ENCODE data around the gene RAB5A. TPM values are rescaled to one million over a fixed set of nuclear protein-coding genes. Genes with fewer than 3 reads are reported as not detected.

RAB5A gene
- total RNA-seq, 2 experiments from 2014 or later, result 24.5 to 39.2 TPM

DNA sequence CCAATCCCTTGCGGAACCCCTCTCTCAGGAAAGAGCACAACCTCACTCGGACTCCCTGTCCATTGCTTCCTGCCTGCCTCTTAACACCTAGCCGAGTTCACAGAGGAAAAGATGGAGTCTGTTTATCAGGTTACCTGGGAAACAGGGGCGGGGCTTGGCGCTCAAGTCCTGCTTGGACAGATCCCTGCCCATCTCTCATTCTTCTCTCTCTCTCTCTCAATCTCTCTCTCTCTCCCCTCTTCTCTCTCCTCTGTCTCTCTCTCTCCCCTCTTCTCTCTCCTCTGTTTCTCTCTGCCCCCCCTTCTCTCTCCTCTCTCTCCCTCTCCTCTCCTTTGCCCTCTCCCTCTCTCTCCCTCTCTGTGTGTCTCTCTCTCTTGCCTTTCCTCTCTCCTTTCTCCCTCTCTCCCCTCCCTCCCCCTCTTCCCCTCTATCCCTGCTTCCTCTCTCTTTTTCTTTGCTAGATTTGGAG lies 12.8 kb upstream of the RAB5A start, which contains the start of gene EFHB:
TSS of gene EFHB (minus strand) at position 120 of the 469 bp plus-strand sequence. CDS start 199 bp downstream, outside the sequence.
- ChIA-PET CTCF (ENCODE audit: unreplicated experiment) (no interaction called here), POLR2A (no interaction called here)

DNA sequence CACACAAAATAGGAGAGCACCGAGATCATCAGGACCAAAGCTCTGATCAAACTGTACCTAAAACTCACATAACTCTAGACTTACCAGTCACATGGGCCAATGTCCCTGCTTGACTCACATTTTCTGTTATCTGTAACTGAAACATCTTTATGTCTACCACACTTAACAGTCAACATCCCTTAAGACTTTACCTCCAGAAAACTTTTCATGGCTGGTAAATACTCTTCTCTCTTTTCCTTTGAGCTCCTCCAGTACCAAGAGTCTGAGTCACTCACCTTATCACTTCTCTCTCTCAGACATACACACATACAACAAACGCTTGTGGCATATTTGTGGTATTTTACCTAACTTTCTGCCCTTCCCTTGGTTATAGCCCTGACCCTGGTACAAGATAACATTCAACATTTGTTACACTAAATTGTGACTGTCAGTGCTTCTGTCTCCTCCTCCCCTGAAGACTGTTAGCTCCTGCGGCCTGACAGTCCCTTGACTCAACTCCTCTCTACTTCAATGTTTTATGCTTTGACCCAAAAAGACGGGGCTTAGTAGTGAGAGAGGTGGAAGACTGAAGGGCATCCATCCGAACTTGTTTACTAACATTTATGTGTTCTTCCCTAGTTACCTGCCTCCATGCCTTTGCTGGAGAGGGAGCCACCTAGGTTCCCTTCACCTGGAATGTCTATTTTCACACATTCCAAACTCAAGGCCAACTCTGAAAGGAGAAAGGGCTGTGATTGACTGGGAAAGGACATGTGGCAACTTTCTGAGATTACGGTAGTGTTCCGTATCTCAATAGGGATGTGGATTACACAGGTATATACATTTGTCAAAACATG lies 9.2 kb upstream of the RAB5A start:
- Histone ChIP-seq H3K27ac (ENCODE audit: low read depth, low read length, poor library complexity, severe bottlenecking) (no peak overlapping the region), H3K36me3 (ENCODE audit: insufficient read depth, low read length) (no peaks in the 10 kb centered on the region), H4K20me1 (ENCODE audit: insufficient read depth, low read length) (no peaks in the 10 kb centered on the region), H2AFZ (ENCODE audit: low read length) (no peak overlapping the region), H3K9me2 (ENCODE audit: insufficient read depth, low read length) (no peaks in the 10 kb centered on the region), H3K4me1 (ENCODE audit: insufficient read depth, low read length, poor library complexity, severe bottlenecking) (no peaks in the 10 kb centered on the region), H3K4me3 (ENCODE audit: low read depth, low read length, poor library complexity, severe bottlenecking) (no peak overlapping the region), H3K79me2 (ENCODE audit: insufficient read depth, low read depth, low read length) (no peaks in the 10 kb centered on the region), H3K9me3 (ENCODE audit: low read length) (no peaks in the 10 kb centered on the region), H3K4me2 (ENCODE audit: low read length) (no peak overlapping the region)
- ChIA-PET CTCF (ENCODE audit: unreplicated experiment) (no interaction called here), POLR2A (interaction anchor here (0.5 to 1.0 kb wide), 2 partner anchors 15 to 88 kb away, joined by 3 read pairs; no protein-coding TSS in a partner anchor)
- no peak for DNase-seq (ENCODE audit: low spot score)
- BruUV-seq (replicated peaks), result no TSS peak
- TF ChIP-seq, protein P1, sequence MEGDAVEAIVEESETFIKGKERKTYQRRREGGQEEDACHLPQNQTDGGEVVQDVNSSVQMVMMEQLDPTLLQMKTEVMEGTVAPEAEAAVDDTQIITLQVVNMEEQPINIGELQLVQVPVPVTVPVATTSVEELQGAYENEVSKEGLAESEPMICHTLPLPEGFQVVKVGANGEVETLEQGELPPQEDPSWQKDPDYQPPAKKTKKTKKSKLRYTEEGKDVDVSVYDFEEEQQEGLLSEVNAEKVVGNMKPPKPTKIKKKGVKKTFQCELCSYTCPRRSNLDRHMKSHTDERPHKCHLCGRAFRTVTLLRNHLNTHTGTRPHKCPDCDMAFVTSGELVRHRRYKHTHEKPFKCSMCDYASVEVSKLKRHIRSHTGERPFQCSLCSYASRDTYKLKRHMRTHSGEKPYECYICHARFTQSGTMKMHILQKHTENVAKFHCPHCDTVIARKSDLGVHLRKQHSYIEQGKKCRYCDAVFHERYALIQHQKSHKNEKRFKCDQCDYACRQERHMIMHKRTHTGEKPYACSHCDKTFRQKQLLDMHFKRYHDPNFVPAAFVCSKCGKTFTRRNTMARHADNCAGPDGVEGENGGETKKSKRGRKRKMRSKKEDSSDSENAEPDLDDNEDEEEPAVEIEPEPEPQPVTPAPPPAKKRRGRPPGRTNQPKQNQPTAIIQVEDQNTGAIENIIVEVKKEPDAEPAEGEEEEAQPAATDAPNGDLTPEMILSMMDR (conservative IDR thresholded peaks at IDR 0.05; ENCODE audit: low read length), result no peak
- TF ChIP-seq EZH2phosphoT487 (IDR thresholded peaks at IDR 0.05; ENCODE audit: borderline replicate concordance, low read depth, low read length), result no peak
- intact Hi-C loops (cut with micrococcal nuclease; ENCODE audit: unreplicated experiment), result no loop called here

More for the DNA sequence above, 12.8 kb upstream of the RAB5A start, which contains the start of gene EFHB:
- intact Hi-C loops (cut with micrococcal nuclease; ENCODE audit: unreplicated experiment), result no loop called here
- Histone ChIP-seq H4K20me1 (ENCODE audit: insufficient read depth, low read length) (no peaks in the 10 kb centered on the region), H3K27ac (ENCODE audit: low read depth, low read length, poor library complexity, severe bottlenecking) (no peak within 1 kb of the TSS), H3K9me3 (ENCODE audit: low read length) (no peaks in the 10 kb centered on the region), H2AFZ (ENCODE audit: low read length) (no peak within 1 kb of the TSS), H3K9me2 (ENCODE audit: insufficient read depth, low read length) (no peaks in the 10 kb centered on the region), H3K4me2 (ENCODE audit: low read length) (no peak within 1 kb of the TSS), H3K4me1 (ENCODE audit: insufficient read depth, low read length, poor library complexity, severe bottlenecking) (no peaks in the 10 kb centered on the region), H3K79me2 (ENCODE audit: insufficient read depth, low read depth, low read length) (no peaks in the 10 kb centered on the region), H3K36me3 (ENCODE audit: insufficient read depth, low read length) (no peaks in the 10 kb centered on the region), H3K4me3 (ENCODE audit: low read depth, low read length, poor library complexity, severe bottlenecking) (no peak within 1 kb of the TSS)
- DNase-seq (ENCODE audit: low spot score), result no peak
- BruUV-seq (replicated peaks), result no TSS peak
- TF ChIP-seq, protein P1 (conservative IDR thresholded peaks at IDR 0.05; ENCODE audit: low read length), result no peak
- TF ChIP-seq EZH2phosphoT487 (IDR thresholded peaks at IDR 0.05; ENCODE audit: borderline replicate concordance, low read depth, low read length), result no peak

DNA sequence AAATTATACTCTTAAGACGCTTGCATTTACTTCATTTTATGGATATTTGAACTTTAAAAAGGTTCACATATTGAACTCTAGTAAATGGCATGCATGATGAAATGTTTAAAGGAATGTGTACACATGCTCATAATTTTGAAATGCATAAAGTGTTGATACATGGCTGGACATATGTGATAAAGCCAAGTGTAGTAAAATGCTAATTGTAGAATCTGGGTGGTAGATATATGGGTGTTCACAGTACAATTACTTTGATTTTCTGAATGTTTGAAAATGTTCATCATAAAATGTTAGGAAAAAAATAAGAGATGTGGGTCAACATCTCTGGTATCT lies 8.6 kb upstream of the RAB5A start:
- ChIA-PET POLR2A (interaction anchor here (1.0 kb wide), 1 partner anchor 15 kb away, joined by 3 read pairs; no protein-coding TSS in a partner anchor), CTCF (ENCODE audit: unreplicated experiment) (no interaction called here)
- no peak for DNase-seq (ENCODE audit: low spot score)
- Histone ChIP-seq H3K4me2 (ENCODE audit: low read length) (no peak overlapping the region), H4K20me1 (ENCODE audit: insufficient read depth, low read length) (no peaks in the 10 kb centered on the region), H3K27ac (ENCODE audit: low read depth, low read length, poor library complexity, severe bottlenecking) (no peak overlapping the region), H2AFZ (ENCODE audit: low read length) (no peak overlapping the region), H3K9me2 (ENCODE audit: insufficient read depth, low read length) (no peaks in the 10 kb centered on the region), H3K4me3 (ENCODE audit: low read depth, low read length, poor library complexity, severe bottlenecking) (no peak overlapping the region), H3K36me3 (ENCODE audit: insufficient read depth, low read length) (no peaks in the 10 kb centered on the region), H3K9me3 (ENCODE audit: low read length) (no peaks in the 10 kb centered on the region), H3K4me1 (ENCODE audit: insufficient read depth, low read length, poor library complexity, severe bottlenecking) (no peaks in the 10 kb centered on the region), H3K79me2 (ENCODE audit: insufficient read depth, low read depth, low read length) (no peaks in the 10 kb centered on the region)
- intact Hi-C loops (cut with micrococcal nuclease; ENCODE audit: unreplicated experiment), result no loop called here
- no peak for TF ChIP-seq EZH2phosphoT487 (IDR thresholded peaks at IDR 0.05; ENCODE audit: borderline replicate concordance, low read depth, low read length)
- TF ChIP-seq, protein P1 (conservative IDR thresholded peaks at IDR 0.05; ENCODE audit: low read length), result no peak
- no TSS peak for BruUV-seq (replicated peaks)
